ENCODE results near the gene RMDN2. TPM values are rescaled to one million over a fixed set of nuclear protein-coding genes. Genes with fewer than 3 reads are reported as not detected.

Gene RMDN2
- total and polyA plus RNA-seq, 4 donors, result 7.3 to 30.6 (median 13.3) TPM

DNA sequence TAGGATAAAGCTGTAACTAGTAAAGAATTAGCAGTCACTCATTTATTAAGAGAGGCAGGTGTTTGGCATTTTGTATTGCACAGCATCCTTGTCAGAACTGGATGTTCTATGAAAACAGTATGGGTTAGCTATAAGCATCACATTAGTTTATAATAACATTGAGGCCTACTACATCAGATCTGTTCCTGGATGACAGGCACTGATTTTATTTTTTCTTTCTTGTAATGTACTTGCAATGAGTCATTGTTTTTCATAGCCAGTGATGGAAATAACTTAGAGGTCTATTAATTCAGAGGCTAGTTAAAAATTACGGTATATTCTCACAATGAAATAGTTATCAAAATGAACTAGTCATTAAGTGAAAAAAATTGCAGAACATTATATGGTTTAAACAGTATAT is 13.0 kb upstream of the RMDN2 start (continued):
- TF ChIP-seq, protein P1, sequence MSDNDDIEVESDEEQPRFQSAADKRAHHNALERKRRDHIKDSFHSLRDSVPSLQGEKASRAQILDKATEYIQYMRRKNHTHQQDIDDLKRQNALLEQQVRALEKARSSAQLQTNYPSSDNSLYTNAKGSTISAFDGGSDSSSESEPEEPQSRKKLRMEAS (IDR thresholded peaks at IDR 0.05), result no peak
- TF ChIP-seq RXRA (IDR thresholded peaks at IDR 0.05) (no peak), HNF4G (IDR thresholded peaks at IDR 0.05) (no peak), HNF4A (conservative IDR thresholded peaks at IDR 0.05) (no peak)
- TF ChIP-seq, protein P2, sequence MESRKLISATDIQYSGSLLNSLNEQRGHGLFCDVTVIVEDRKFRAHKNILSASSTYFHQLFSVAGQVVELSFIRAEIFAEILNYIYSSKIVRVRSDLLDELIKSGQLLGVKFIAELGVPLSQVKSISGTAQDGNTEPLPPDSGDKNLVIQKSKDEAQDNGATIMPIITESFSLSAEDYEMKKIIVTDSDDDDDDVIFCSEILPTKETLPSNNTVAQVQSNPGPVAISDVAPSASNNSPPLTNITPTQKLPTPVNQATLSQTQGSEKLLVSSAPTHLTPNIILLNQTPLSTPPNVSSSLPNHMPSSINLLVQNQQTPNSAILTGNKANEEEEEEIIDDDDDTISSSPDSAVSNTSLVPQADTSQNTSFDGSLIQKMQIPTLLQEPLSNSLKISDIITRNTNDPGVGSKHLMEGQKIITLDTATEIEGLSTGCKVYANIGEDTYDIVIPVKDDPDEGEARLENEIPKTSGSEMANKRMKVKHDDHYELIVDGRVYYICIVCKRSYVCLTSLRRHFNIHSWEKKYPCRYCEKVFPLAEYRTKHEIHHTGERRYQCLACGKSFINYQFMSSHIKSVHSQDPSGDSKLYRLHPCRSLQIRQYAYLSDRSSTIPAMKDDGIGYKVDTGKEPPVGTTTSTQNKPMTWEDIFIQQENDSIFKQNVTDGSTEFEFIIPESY (IDR thresholded peaks at IDR 0.05), result no peak

DNA sequence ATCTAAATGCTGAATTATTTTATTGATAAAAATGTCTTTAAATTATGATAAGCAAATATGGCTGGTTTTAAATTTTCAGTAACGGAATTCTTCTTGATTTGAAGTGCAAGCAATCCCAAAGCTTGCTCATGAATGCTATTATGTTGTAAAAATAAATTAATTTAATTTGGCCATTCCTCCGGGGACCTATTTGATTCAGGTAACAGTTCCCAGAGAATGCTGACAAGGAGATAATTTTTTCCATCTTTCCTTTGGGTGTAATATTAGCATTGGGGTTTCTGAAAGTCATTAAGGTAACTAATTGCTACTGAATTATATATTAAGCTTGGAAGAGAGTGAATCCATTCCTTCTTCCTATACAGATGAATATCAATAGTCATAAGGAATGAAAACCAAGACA is 12.5 kb upstream of the RMDN2 start:
- no peaks in the 10 kb centered on the region for H3K36me3 ChIP-seq (ENCODE audit: control insufficient read depth in 4 of 4, insufficient read depth in 3 of 4, low read depth in 1 of 4, low read length in 3 of 4)
- no peak overlapping the region for H3K9ac ChIP-seq (ENCODE audit: low read depth in 1 of 2, low read length in 2 of 2)
- H3K27ac ChIP-seq (ENCODE audit: low read depth in 1 of 2, low read length in 2 of 2), result no peak overlapping the region
- TF ChIP-seq HNF4G (IDR thresholded peaks at IDR 0.05) (no peak), FOXA2 (IDR thresholded peaks at IDR 0.05) (no peak), RAD21 (IDR thresholded peaks at IDR 0.05) (no peak), FOXA1 (IDR thresholded peaks at IDR 0.05) (no peak), GABPA (IDR thresholded peaks at IDR 0.05 in 1 of 2, conservative IDR thresholded peaks at IDR 0.05 in 1 of 2) (no peak), JUND (IDR thresholded peaks at IDR 0.05) (no peak), SP1 (IDR thresholded peaks at IDR 0.05) (no peak)
- TF ChIP-seq, protein P3, sequence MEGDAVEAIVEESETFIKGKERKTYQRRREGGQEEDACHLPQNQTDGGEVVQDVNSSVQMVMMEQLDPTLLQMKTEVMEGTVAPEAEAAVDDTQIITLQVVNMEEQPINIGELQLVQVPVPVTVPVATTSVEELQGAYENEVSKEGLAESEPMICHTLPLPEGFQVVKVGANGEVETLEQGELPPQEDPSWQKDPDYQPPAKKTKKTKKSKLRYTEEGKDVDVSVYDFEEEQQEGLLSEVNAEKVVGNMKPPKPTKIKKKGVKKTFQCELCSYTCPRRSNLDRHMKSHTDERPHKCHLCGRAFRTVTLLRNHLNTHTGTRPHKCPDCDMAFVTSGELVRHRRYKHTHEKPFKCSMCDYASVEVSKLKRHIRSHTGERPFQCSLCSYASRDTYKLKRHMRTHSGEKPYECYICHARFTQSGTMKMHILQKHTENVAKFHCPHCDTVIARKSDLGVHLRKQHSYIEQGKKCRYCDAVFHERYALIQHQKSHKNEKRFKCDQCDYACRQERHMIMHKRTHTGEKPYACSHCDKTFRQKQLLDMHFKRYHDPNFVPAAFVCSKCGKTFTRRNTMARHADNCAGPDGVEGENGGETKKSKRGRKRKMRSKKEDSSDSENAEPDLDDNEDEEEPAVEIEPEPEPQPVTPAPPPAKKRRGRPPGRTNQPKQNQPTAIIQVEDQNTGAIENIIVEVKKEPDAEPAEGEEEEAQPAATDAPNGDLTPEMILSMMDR (IDR thresholded peaks at IDR 0.05; ENCODE audit: low read depth, low read length, missing input control), result no peak
- TF ChIP-seq, protein P4, sequence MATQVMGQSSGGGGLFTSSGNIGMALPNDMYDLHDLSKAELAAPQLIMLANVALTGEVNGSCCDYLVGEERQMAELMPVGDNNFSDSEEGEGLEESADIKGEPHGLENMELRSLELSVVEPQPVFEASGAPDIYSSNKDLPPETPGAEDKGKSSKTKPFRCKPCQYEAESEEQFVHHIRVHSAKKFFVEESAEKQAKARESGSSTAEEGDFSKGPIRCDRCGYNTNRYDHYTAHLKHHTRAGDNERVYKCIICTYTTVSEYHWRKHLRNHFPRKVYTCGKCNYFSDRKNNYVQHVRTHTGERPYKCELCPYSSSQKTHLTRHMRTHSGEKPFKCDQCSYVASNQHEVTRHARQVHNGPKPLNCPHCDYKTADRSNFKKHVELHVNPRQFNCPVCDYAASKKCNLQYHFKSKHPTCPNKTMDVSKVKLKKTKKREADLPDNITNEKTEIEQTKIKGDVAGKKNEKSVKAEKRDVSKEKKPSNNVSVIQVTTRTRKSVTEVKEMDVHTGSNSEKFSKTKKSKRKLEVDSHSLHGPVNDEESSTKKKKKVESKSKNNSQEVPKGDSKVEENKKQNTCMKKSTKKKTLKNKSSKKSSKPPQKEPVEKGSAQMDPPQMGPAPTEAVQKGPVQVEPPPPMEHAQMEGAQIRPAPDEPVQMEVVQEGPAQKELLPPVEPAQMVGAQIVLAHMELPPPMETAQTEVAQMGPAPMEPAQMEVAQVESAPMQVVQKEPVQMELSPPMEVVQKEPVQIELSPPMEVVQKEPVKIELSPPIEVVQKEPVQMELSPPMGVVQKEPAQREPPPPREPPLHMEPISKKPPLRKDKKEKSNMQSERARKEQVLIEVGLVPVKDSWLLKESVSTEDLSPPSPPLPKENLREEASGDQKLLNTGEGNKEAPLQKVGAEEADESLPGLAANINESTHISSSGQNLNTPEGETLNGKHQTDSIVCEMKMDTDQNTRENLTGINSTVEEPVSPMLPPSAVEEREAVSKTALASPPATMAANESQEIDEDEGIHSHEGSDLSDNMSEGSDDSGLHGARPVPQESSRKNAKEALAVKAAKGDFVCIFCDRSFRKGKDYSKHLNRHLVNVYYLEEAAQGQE (IDR thresholded peaks at IDR 0.05), result no peak
- TF ChIP-seq, protein P2 (IDR thresholded peaks at IDR 0.05), result no peak
- H3K4me1 ChIP-seq (ENCODE audit: control insufficient read depth in 4 of 4, insufficient read depth in 4 of 4, low read length in 3 of 4), result peaks cover 1 to 27% (median 14%) of the 10 kb centered on the region in 4 donors
- WGBS, result 95% methylated on average over 2 of the region's 2 CpGs
- H3K9me3 ChIP-seq (ENCODE audit: control insufficient read depth in 4 of 4, low read length in 3 of 4), result no peaks in the 10 kb centered on the region
- H3K27me3 ChIP-seq (ENCODE audit: control insufficient read depth in 4 of 4, insufficient read depth in 4 of 4, low read length in 3 of 4), result no peaks in the 10 kb centered on the region
- no peak for DNase-seq (ENCODE audit: low spot score)
- no peak overlapping the region for H3K4me3 ChIP-seq (ENCODE audit: low read depth in 1 of 3, low read length in 3 of 3)

Measured in liver (tissue), 9 donors.